ENCODE data around the gene ATP6V0B. TPM values are rescaled to one million over a fixed set of nuclear protein-coding genes. Genes with fewer than 3 reads are reported as not detected.
A peak's percentile ranks its signal among the peaks of the same experiment; 100 is the strongest.

ATP6V0B gene
- total and polyA plus RNA-seq, 11 donors: 71.4 to 235 (median 93.2) TPM

DNA sequence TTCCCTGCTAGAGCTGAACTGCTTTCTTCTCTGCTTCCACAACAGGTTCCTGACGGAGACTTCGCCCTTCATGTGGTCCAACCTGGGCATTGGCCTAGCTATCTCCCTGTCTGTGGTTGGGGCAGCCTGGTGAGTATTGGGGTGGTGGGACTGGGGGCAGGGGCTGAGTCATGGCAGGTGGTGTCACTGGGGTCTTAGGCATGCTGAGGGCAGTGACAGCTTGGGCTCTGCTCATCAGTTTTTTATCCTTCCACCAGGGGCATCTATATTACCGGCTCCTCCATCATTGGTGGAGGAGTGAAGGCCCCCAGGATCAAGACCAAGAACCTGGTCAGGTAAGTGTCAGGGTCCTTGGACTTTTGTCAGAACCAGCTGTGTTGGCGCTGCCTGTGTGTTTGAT lies 1.3 kb downstream of the ATP6V0B start:
- Histone ChIP-seq H3K9me3 (no peaks in the 10 kb centered on the region), H3K27ac (peak overlapping the region in 1 of 12 donors; percentile 93), H3K4me3 (peak overlapping the region in 11 of 12 donors; percentile 59 to 93 (median 89)), H3K36me3 (peaks cover 0 to 40% (median 27%) of the 10 kb centered on the region in 9 donors), H3K27me3 (no peaks in the 10 kb centered on the region), H3K4me1 (peaks cover 3 to 61% (median 45%) of the 10 kb centered on the region in 12 donors)
- WGBS, 4 donors: 82 to 90% (median 85%) methylated on average over 4 of the region's 4 CpGs
- no peak for ATAC-seq
- intact Hi-C loops (cut with DNase I): no loop called here
- no peak for TF ChIP-seq POLR2A (IDR thresholded peaks at IDR 0.05)
- TF ChIP-seq, protein P1, sequence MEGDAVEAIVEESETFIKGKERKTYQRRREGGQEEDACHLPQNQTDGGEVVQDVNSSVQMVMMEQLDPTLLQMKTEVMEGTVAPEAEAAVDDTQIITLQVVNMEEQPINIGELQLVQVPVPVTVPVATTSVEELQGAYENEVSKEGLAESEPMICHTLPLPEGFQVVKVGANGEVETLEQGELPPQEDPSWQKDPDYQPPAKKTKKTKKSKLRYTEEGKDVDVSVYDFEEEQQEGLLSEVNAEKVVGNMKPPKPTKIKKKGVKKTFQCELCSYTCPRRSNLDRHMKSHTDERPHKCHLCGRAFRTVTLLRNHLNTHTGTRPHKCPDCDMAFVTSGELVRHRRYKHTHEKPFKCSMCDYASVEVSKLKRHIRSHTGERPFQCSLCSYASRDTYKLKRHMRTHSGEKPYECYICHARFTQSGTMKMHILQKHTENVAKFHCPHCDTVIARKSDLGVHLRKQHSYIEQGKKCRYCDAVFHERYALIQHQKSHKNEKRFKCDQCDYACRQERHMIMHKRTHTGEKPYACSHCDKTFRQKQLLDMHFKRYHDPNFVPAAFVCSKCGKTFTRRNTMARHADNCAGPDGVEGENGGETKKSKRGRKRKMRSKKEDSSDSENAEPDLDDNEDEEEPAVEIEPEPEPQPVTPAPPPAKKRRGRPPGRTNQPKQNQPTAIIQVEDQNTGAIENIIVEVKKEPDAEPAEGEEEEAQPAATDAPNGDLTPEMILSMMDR (IDR thresholded peaks at IDR 0.05): no peak
- DNase-seq: peak in 1 of 5 donors; percentile 17

DNA sequence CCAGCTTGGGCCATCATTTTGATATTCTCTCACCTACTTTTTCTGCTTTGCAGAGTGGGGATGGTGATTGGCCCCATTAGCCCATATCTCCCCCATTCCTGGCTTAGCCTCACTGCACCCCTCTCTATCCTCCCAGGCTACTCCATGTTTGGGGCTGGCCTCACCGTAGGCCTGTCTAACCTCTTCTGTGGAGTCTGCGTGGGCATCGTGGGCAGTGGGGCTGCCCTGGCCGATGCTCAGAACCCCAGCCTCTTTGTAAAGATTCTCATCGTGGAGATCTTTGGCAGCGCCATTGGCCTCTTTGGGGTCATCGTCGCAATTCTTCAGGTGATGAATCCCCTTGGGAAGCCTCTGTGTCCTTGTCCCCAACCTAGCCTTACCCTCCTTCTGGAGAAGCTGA lies 2.1 kb downstream of the ATP6V0B start:
- DNase-seq: no peak
- Histone ChIP-seq H3K27me3 (no peaks in the 10 kb centered on the region), H3K9me3 (no peaks in the 10 kb centered on the region), H3K36me3 (peaks cover 0 to 37% (median 27%) of the 10 kb centered on the region in 9 donors), H3K4me3 (no peak overlapping the region), H3K27ac (no peak overlapping the region), H3K4me1 (peaks cover 3 to 59% (median 44%) of the 10 kb centered on the region in 12 donors)
- 92 to 95% (median 93%) methylated on average over 8 of the region's 8 CpGs for WGBS, 4 donors
- ATAC-seq: no peak
- TF ChIP-seq, protein P1 (IDR thresholded peaks at IDR 0.05): no peak
- no peak for TF ChIP-seq POLR2A (IDR thresholded peaks at IDR 0.05)
- intact Hi-C loops (cut with DNase I): no loop called here

DNA sequence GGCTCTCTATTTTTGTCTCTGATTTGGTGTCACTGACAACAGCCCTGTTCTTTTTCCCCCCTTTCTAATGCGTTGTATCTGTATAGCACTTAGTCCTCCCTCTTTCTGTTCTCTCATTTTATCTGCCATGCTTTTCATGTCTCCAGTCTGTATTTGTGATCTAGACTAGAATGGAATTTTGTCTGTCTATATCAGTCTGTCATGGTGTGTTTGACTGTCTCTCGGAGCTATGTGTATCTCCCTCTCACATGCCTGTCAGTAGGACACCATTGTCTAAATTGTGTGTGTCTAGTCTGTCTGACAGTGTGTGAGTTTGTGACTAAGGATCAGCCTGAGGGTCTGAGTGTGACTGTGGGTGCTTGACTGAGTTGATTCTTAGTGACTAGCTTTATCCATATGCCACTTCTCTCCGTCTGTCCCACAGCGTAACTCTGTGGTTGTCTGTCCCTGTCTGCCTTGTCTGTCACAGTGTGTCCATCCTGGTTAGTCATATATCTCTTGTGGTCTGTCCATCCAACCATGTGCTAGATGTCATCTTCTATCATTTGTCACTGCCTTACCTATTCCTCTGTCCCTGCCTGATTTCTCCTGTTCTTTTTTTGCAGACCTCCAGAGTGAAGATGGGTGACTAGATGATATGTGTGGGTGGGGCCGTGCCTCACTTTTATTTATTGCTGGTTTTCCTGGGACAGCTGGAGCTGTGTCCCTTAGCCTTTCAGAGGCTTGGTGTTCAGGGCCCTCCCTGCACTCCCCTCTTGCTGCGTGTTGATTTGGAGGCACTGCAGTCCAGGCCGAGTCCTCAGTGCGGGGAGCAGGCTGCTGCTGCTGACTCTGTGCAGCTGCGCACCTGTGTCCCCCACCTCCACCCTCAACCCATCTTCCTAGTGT lies 2.9 kb downstream of the ATP6V0B start:
- Histone ChIP-seq H3K27ac (no peak overlapping the region), H3K36me3 (peaks cover 0 to 30% (median 22%) of the 10 kb centered on the region in 9 donors), H3K4me3 (peak overlapping the region in 2 of 12 donors; percentile 4 to 69), H3K4me1 (peaks cover 3 to 59% (median 44%) of the 10 kb centered on the region in 12 donors), H3K9me3 (no peaks in the 10 kb centered on the region), H3K27me3 (no peaks in the 10 kb centered on the region)
- DNase-seq: no peak
- TF ChIP-seq, protein P1 (IDR thresholded peaks at IDR 0.05): no peak
- TF ChIP-seq POLR2A (IDR thresholded peaks at IDR 0.05): no peak
- WGBS, 4 donors: 79 to 92% (median 85%) methylated on average over 9 of the region's 9 CpGs
- intact Hi-C loops (cut with DNase I): no loop called here
- no peak for ATAC-seq

DNA sequence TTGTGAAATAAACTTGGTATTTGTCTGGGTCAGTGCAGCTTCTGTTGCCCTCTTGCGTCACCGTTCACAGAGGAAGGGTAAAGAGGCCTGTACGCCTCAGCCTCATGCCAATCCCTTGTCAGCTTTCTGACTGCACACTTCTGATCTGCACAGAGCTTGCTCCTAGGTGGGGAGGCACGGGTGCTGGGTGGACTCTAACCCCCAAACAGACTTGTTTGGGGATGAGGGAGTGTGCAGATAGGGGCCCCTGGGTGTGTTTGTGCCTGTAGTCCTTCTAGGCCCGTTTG lies 3.4 kb downstream of the ATP6V0B start:
- Histone ChIP-seq H3K9me3 (no peaks in the 10 kb centered on the region), H3K27ac (peak overlapping the region in 2 of 12 donors; percentile 55 to 72), H3K4me1 (peaks cover 3 to 59% (median 44%) of the 10 kb centered on the region in 12 donors), H3K36me3 (peaks cover 0 to 29% (median 19%) of the 10 kb centered on the region in 9 donors), H3K4me3 (peak overlapping the region in 6 of 12 donors; percentile 4 to 91 (median 58)), H3K27me3 (no peaks in the 10 kb centered on the region)
- ATAC-seq (no peak), DNase-seq (no peak)
- intact Hi-C loops (cut with DNase I): no loop called here
- TF ChIP-seq, protein P1 (IDR thresholded peaks at IDR 0.05): no peak
- no peak for TF ChIP-seq POLR2A (IDR thresholded peaks at IDR 0.05)
- 74 to 77% (median 76%) methylated on average over 5 of the region's 5 CpGs for WGBS, 4 donors

All from heart left ventricle (tissue), 16 donors.